Muscle layer of duodenum (tissue), 2 donors: ENCODE results near the gene MRPL24.

ENCODE experiments used
- H3K27ac ChIP-seq: one replicate; pipeline ENCODE4 v1.7.0; 2013; ENCODE audit warnings: mild to moderate bottlenecking, low read length
- H3K27me3 ChIP-seq: one replicate; pipeline ENCODE4 v1.7.0; 2013; ENCODE audit warnings: low read depth, mild to moderate bottlenecking, control low read depth, low read length
- H3K36me3 ChIP-seq, 2 donors: one replicate each; pipeline ENCODE4 v1.7.0; 2013; ENCODE audit warnings: low read length in 2 of 2, control low read depth in 1 of 2, mild to moderate bottlenecking in 1 of 2; ENCODE audit not compliant: insufficient read depth in 2 of 2, control insufficient read depth in 1 of 2
- H3K4me1 ChIP-seq, 2 donors: one replicate each; pipeline ENCODE4 v1.7.0; 2013; ENCODE audit warnings: low read length in 2 of 2, mild to moderate bottlenecking in 2 of 2, control low read depth in 1 of 2, moderate library complexity in 1 of 2; ENCODE audit not compliant: insufficient read depth in 2 of 2, control insufficient read depth in 1 of 2
- H3K4me3 ChIP-seq, 2 donors: one replicate each; pipeline ENCODE4 v1.7.0; 2013; ENCODE audit warnings: low read length in 2 of 2, low read depth in 1 of 2, mild to moderate bottlenecking in 1 of 2
- H3K9me3 ChIP-seq, 2 donors: one replicate each; pipeline ENCODE4 v1.7.0; 2013; ENCODE audit warnings: low read length in 2 of 2, control low read depth in 1 of 2, mild to moderate bottlenecking in 1 of 2; ENCODE audit not compliant: control insufficient read depth in 1 of 2
- donor health status: healthy.

The MRPL24 gene

DNA sequence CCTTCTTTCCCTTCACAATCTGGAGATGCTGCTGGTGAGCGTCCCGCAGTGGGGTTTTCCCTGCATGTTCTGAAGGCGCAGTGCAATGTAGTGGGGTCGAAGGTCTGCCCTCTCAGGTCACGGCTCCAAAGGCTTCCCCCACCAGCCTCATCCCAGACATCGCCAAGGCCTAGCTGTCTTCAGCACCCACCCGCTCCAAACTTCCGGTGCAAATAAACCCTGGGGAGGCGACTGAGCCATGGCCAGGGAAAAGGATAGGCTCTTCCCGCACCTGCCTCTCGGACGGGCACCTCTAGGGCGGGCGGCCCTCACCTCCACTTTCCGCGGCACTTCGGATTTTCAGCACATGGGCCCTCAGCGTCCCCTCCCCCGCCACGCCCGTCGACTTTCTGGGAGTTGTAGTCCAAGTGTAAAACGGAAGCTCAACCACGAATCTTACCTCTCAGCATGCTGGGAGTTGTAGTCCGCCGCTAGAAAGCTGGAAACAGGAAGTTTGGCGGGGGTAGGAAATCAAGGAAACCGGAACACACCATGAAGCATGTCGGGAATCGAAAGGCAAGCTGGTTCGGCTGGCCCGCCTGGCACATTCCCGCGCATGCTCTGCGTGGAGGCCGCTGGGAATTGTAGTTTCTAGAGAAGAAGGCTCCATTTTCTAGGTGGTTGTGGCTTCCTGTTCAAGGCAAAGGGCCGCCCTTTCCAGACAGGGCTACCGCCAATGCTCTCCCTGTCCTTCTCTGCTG is at the start of gene MRPL24:
TSS of gene MRPL24 (minus strand) at position 348 of the 740 bp plus-strand sequence. CDS start 2,384 bp downstream, outside the sequence.
- Histone ChIP-seq H3K27ac (peak within 1 kb of the TSS; percentile 90), H3K4me1 (peaks cover 13 to 26% of the 10 kb centered on the region in 2 donors), H3K9me3 (no peaks in the 10 kb centered on the region), H3K36me3 (peaks cover 28 to 55% of the 10 kb centered on the region in 2 donors), H3K4me3 (peak within 1 kb of the TSS; percentile 86 to 92), H3K27me3 (no peaks in the 10 kb centered on the region)

- peaks cover 48 to 59% of the 10 kb centered on the region in 2 donors for H3K36me3 ChIP-seq
These were observed 48.9 kb upstream of the MRPL24 start for GRCh38 chr1:156789621-156790318.

GRCh38 chr1:156788136-156788535 is 47.2 kb upstream of the MRPL24 start:
- Histone ChIP-seq H3K27ac (no peak overlapping the region), H3K36me3 (peaks cover 37 to 55% of the 10 kb centered on the region in 2 donors), H3K27me3 (no peaks in the 10 kb centered on the region), H3K4me3 (no peak overlapping the region), H3K4me1 (no peaks in the 10 kb centered on the region), H3K9me3 (no peaks in the 10 kb centered on the region)

More at GRCh38 chr1:156789621-156790318, 48.9 kb upstream of the MRPL24 start:
- no peaks in the 10 kb centered on the region for H3K9me3 ChIP-seq
- H3K4me1 ChIP-seq: no peaks in the 10 kb centered on the region
- H3K27ac ChIP-seq: no peak overlapping the region
- H3K27me3 ChIP-seq: no peaks in the 10 kb centered on the region
- no peak overlapping the region for H3K4me3 ChIP-seq

DNA sequence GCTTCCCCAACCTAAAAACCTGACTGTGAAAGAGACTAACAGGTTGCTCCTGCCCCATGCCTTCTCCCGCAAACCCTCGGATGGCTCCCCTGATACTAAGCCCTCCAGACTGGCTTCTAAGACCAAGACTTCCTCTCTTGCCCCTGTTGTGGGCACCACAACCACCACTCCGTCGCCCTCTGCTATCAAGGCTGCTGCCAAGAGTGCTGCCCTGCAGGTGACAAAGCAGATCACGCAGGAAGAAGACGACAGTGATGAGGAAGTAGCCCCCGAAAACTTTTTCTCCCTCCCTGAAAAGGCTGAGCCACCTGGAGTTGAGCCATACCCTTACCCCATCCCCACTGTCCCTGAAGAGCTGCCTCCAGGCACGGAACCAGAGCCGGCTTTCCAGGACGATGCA is 45.8 kb upstream of the MRPL24 start:
- Histone ChIP-seq H3K9me3 (no peaks in the 10 kb centered on the region), H3K27ac (no peak overlapping the region), H3K4me1 (no peaks in the 10 kb centered on the region), H3K27me3 (no peaks in the 10 kb centered on the region), H3K4me3 (no peak overlapping the region), H3K36me3 (peaks cover 29 to 53% of the 10 kb centered on the region in 2 donors)

DNA sequence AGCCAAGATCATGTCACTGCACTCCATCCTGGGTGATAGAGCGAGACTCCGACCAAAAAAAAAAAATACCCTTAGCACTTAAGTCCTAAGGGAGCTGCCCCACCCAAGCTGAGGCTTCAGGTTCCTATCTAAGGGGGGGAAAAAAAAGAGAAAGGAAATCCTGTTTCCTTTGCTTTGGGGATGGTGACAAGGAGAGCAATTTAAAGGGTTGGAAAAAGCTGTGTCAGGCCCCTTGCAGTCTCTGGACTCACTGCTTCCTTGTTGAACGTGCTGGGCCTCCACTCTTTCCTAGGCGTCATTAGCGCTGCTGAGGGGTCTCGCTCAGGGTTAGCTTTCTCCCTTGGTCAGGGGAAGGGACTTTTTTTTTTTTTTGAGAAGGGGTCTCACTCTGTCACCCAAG is 44.6 kb upstream of the MRPL24 start:
- Histone ChIP-seq H3K4me1 (no peaks in the 10 kb centered on the region), H3K36me3 (peaks cover 24 to 46% of the 10 kb centered on the region in 2 donors), H3K9me3 (no peaks in the 10 kb centered on the region), H3K27ac (no peak overlapping the region), H3K27me3 (no peaks in the 10 kb centered on the region), H3K4me3 (no peak overlapping the region)

- no peak overlapping the region for H3K27ac ChIP-seq
- no peaks in the 10 kb centered on the region for H3K27me3 ChIP-seq
- no peaks in the 10 kb centered on the region for H3K9me3 ChIP-seq
- no peak overlapping the region for H3K4me3 ChIP-seq
- peaks cover 5 to 12% of the 10 kb centered on the region in 2 donors for H3K4me1 ChIP-seq
- peaks cover 16 to 39% of the 10 kb centered on the region in 2 donors for H3K36me3 ChIP-seq
These were observed 40.8 kb upstream of the MRPL24 start for GRCh38 chr1:156781585-156782186.

DNA sequence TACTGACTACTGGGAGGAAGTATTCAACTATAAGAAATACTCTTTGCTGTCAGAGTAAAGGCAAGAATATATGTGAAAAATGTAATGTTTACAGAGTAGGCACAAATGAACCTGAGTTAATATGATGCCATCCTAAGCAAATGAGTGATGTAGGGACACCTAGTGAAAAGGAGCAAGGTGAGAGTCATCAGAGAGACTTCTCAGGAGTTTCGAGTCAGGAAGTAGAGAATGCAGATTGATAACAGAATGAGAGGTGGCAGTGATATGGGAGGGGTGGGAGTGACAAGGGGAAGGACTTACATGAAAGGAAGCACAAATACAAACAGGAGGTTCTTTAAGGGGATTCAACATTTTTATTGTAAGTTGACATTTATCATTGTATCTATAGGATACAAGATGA is 36.7 kb upstream of the MRPL24 start:
- H3K9me3 ChIP-seq: no peaks in the 10 kb centered on the region
- H3K27ac ChIP-seq: no peak overlapping the region
- H3K27me3 ChIP-seq: no peaks in the 10 kb centered on the region
- peaks cover 12 to 32% of the 10 kb centered on the region in 2 donors for H3K4me1 ChIP-seq
- H3K36me3 ChIP-seq: peaks cover 7 to 11% of the 10 kb centered on the region in 2 donors
- no peak overlapping the region for H3K4me3 ChIP-seq

DNA sequence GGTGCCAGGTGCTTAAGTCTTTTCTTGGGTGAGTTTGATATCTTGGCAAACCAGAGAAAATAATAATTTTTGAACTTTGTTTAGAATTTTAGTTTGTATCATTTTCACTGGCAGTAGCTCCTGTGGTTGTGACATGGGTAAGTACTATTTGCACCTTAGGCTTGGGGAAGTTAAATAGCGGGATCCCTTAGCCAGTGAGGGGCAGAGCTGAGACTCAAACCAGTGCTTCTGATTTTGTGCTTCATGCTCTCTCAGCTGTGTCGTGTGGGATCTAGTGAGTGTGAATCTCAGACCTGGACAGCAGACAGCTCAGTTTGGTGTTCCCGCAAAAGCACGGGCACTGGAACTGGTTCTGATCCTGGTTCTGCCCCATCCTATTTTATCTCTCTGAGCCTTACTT is 36.1 kb upstream of the MRPL24 start:
- H3K27me3 ChIP-seq: no peaks in the 10 kb centered on the region
- H3K4me3 ChIP-seq: no peak overlapping the region
- peaks cover 14 to 38% of the 10 kb centered on the region in 2 donors for H3K4me1 ChIP-seq
- no peak overlapping the region for H3K27ac ChIP-seq
- peaks cover under 1 to 6% of the 10 kb centered on the region in 2 donors for H3K36me3 ChIP-seq
- no peaks in the 10 kb centered on the region for H3K9me3 ChIP-seq

DNA sequence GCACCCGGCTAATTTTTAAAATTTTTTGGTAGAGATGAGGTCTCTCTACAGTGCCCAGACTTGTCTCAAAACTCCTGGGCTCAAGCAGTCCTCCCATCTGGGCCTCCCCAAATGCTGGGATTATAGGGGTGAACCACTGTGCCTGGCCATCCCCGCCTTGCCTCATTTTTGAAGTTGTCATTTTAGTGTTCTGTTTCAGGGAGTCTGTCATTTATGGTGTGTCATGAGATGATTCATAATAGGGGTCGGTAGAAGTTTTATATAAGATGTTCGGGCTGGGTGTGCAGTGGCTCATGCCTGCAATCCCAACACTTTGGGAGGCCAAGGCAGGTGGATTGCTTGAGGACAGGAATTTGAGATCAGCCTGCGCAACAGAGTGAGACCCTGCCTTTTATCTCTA is 34.9 kb upstream of the MRPL24 start:
- Histone ChIP-seq H3K4me1 (peaks cover 14 to 46% of the 10 kb centered on the region in 2 donors), H3K27me3 (no peaks in the 10 kb centered on the region), H3K4me3 (no peak overlapping the region), H3K9me3 (no peaks in the 10 kb centered on the region), H3K27ac (no peak overlapping the region), H3K36me3 (peaks cover 3 to 9% of the 10 kb centered on the region in 2 donors)

- no peak overlapping the region for H3K4me3 ChIP-seq
- peaks cover 17 to 64% of the 10 kb centered on the region in 2 donors for H3K4me1 ChIP-seq
- peak overlapping the region; percentile 3 for H3K27ac ChIP-seq
- H3K27me3 ChIP-seq: no peaks in the 10 kb centered on the region
- H3K36me3 ChIP-seq: peaks cover 6 to 15% of the 10 kb centered on the region in 2 donors
- H3K9me3 ChIP-seq: no peaks in the 10 kb centered on the region
These were observed 32.7 kb upstream of the MRPL24 start for GRCh38 chr1:156773607-156774006.
